Type B pancreatic cell (in vitro differentiated cells): ENCODE measurements around the gene ARPC2. TPM values are rescaled to one million over a fixed set of nuclear protein-coding genes. Genes with fewer than 3 reads are reported as not detected.
"Not testable (repeated sequence)": the region's sequence is repeated elsewhere in the genome, so short reads cannot be mapped to it uniquely, and the experiment has no call there.

ENCODE experiments used
- DNase-seq: peaks from one replicate; pipeline ENCODE4 v3.0.0; 2021; ENCODE audit warnings: mixed read lengths; ENCODE audit not compliant: unreplicated experiment; ENCODE audit errors: extremely low spot score
- H3K27ac Mint-ChIP-seq: 2 replicates; pipeline ENCODE4 v1.8.0; 2021; ENCODE audit warnings: mild to moderate bottlenecking, mixed read lengths
- H3K27me3 Mint-ChIP-seq: 2 replicates; pipeline ENCODE4 v1.8.0; 2021; ENCODE audit warnings: mixed read lengths
- H3K36me3 Mint-ChIP-seq: 2 replicates; pipeline ENCODE4 v1.8.0; 2021; ENCODE audit warnings: mixed read lengths
- H3K4me1 Mint-ChIP-seq: one replicate; pipeline ENCODE4 v1.8.0; 2021; ENCODE audit warnings: mixed read lengths; ENCODE audit not compliant: unreplicated experiment
- H3K4me3 Mint-ChIP-seq: 2 replicates; pipeline ENCODE4 v1.8.0; 2021; ENCODE audit warnings: mild to moderate bottlenecking, mixed read lengths
- H3K9me3 Mint-ChIP-seq: 2 replicates; pipeline ENCODE4 v1.8.0; 2021; ENCODE audit warnings: mixed read lengths
- CTCF ChIP-seq: fragments of 200-600 bp; sonication (generic); conservative IDR thresholded peaks from 2 replicates; pipeline ENCODE4 v1.5.0; 2021; ENCODE audit warnings: antibody characterized with exemption, mild to moderate bottlenecking
- total RNA-seq: library from RNA; stranded (reverse); gene quantifications from 2 replicates; pipeline ENCODE4 v1.2.1, GENCODE V29; 2021; ENCODE audit warnings: low replicate concordance

Gene ARPC2
- total RNA-seq, 1 donor from 2014 or later: 211 TPM

GRCh38 chr2:218269900-218270720, 53.1 kb downstream of the ARPC2 start, which contains the start of the genes AAMP and PNKD:
TSS of gene AAMP (minus strand) at chr2:218270137. CDS start at chr2:218270086, 51 bp downstream.
TSS of gene PNKD (plus strand) at chr2:218270519. CDS start at chr2:218270536, 17 bp downstream.
- peaks cover 17% of the 10 kb centered on the region for H3K36me3 Mint-ChIP-seq
- peak; percentile 100 for DNase-seq
- H3K9me3 Mint-ChIP-seq: no peaks in the 10 kb centered on the region
- H3K27me3 Mint-ChIP-seq: no peaks in the 10 kb centered on the region
- H3K27ac Mint-ChIP-seq: peak within 1 kb of the TSS; percentile 93
- peaks cover 32% of the 10 kb centered on the region for H3K4me1 Mint-ChIP-seq
- peak within 1 kb of the TSS; percentile 93 for H3K4me3 Mint-ChIP-seq
- TF ChIP-seq CTCF: no peak

- peak overlapping the region; percentile 93 for H3K27ac Mint-ChIP-seq
- DNase-seq: no peak
- peaks cover 32% of the 10 kb centered on the region for H3K4me1 Mint-ChIP-seq
Measured at GRCh38 chr2:218270721-218271486, 53.9 kb downstream of the ARPC2 start.

GRCh38 chr2:218271487-218271797, 54.5 kb downstream of the ARPC2 start:
- H3K27me3 Mint-ChIP-seq: no peaks in the 10 kb centered on the region
- no peaks in the 10 kb centered on the region for H3K9me3 Mint-ChIP-seq
- H3K27ac Mint-ChIP-seq: peak overlapping the region; percentile 93
- DNase-seq: no peak
- peaks cover 14% of the 10 kb centered on the region for H3K36me3 Mint-ChIP-seq
- H3K4me3 Mint-ChIP-seq: peak overlapping the region; percentile 93
- H3K4me1 Mint-ChIP-seq: peaks cover 32% of the 10 kb centered on the region
- no peak for TF ChIP-seq CTCF

More at GRCh38 chr2:218270721-218271486, 53.9 kb downstream of the ARPC2 start:
- H3K9me3 Mint-ChIP-seq: no peaks in the 10 kb centered on the region
- peaks cover 16% of the 10 kb centered on the region for H3K36me3 Mint-ChIP-seq
- peak overlapping the region; percentile 93 for H3K4me3 Mint-ChIP-seq
- no peaks in the 10 kb centered on the region for H3K27me3 Mint-ChIP-seq
- TF ChIP-seq CTCF: no peak

- Mint-ChIP-seq H3K4me3 (peak overlapping the region; percentile 93), H3K27me3 (no peaks in the 10 kb centered on the region), H3K4me1 (peaks cover 34% of the 10 kb centered on the region), H3K27ac (peak overlapping the region; percentile 93), H3K9me3 (no peaks in the 10 kb centered on the region), H3K36me3 (peaks cover 16% of the 10 kb centered on the region)
- no peak for DNase-seq
- TF ChIP-seq CTCF: no peak
Measured at GRCh38 chr2:218271865-218272530, 55.0 kb downstream of the ARPC2 start.

- peak overlapping the region; percentile 93 for H3K27ac Mint-ChIP-seq
- H3K4me1 Mint-ChIP-seq: peaks cover 34% of the 10 kb centered on the region
- H3K27me3 Mint-ChIP-seq: no peaks in the 10 kb centered on the region
- H3K36me3 Mint-ChIP-seq: peaks cover 16% of the 10 kb centered on the region
- peak overlapping the region; percentile 93 for H3K4me3 Mint-ChIP-seq
- no peaks in the 10 kb centered on the region for H3K9me3 Mint-ChIP-seq
- peak; percentile 94 for TF ChIP-seq CTCF
- peak; percentile 85 for DNase-seq
Measured at GRCh38 chr2:218272531-218273212, 55.7 kb downstream of the ARPC2 start.

- H3K27me3 Mint-ChIP-seq, DNase-seq, H3K4me3 Mint-ChIP-seq, H3K9me3 Mint-ChIP-seq: not testable (repeated sequence)
- Mint-ChIP-seq H3K27ac (peak overlapping the region; percentile 93), H3K4me1 (peaks cover 33% of the 10 kb centered on the region), H3K36me3 (peaks cover 16% of the 10 kb centered on the region)
Measured at GRCh38 chr2:218273214-218273907, 56.4 kb downstream of the ARPC2 start.
